ENCODE results near the gene ARL11.

- TF ChIP-seq CTCF (IDR thresholded peaks at IDR 0.05) (no peak), POLR2A (IDR thresholded peaks at IDR 0.05) (no peak)
Observed at GRCh38 chr13:49616676-49617065, 11.6 kb upstream of the ARL11 start.
